C4-2B (cell line): ENCODE data around the gene ADARB2.

ENCODE experiments used
- H3K27ac ChIP-seq: fragments of 450-650 bp; 2 replicates; pipeline ENCODE4 v1.5.1; 2017
- ZFX ChIP-seq: fragments of 450-650 bp; IDR thresholded peaks from 2 replicates; pipeline ENCODE4 v1.6.1; 2017
- TF ChIP-seq, protein P1 (sequence below): fragments of 450-650 bp; conservative IDR thresholded peaks from 2 replicates; pipeline ENCODE4 v1.5.1; 2017; ENCODE audit warnings: mild to moderate bottlenecking

Gene ADARB2

DNA sequence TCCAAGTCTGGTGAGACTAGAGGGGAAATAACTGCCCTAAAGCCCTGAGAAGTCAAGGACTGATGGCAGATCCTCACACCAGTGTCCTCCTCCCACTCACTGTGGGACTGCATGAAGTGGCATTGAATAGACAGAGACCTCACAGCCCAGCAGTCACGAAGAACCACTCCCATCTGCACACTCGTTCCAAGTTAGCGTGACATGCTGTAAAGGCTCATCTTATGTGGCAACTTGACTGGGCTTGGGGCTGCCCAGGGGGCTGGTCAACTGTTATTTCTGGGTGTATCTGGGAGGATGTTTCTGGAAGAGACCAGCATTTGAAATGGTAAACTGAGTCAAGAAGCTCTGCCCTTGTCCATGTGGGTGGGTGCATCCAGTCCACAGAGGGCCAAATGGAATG lies 104.7 kb downstream of the ADARB2 start:
- TF ChIP-seq, protein P1, sequence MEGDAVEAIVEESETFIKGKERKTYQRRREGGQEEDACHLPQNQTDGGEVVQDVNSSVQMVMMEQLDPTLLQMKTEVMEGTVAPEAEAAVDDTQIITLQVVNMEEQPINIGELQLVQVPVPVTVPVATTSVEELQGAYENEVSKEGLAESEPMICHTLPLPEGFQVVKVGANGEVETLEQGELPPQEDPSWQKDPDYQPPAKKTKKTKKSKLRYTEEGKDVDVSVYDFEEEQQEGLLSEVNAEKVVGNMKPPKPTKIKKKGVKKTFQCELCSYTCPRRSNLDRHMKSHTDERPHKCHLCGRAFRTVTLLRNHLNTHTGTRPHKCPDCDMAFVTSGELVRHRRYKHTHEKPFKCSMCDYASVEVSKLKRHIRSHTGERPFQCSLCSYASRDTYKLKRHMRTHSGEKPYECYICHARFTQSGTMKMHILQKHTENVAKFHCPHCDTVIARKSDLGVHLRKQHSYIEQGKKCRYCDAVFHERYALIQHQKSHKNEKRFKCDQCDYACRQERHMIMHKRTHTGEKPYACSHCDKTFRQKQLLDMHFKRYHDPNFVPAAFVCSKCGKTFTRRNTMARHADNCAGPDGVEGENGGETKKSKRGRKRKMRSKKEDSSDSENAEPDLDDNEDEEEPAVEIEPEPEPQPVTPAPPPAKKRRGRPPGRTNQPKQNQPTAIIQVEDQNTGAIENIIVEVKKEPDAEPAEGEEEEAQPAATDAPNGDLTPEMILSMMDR = no peak
- TF ChIP-seq ZFX = no peak

DNA sequence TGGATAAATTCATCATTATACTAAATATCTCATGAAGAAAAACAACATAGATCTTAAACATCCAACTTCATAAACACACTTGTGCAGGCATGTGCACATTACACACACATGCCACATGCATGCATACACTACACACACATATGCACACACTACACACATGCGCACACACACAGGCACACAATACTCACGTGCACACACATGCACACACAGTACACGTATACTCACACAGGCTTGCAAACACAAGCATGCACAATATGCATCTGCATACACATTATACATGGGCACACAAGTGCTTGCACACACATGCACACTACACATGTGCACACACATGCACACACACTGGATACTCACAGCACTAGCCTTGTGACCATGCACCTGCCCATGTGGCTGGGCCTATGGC lies 105.2 kb downstream of the ADARB2 start:
- TF ChIP-seq, protein P1 = no peak
- TF ChIP-seq ZFX = no peak
- no peak overlapping the region for H3K27ac ChIP-seq

More for the DNA sequence above, 104.7 kb downstream of the ADARB2 start:
- no peak overlapping the region for H3K27ac ChIP-seq

DNA sequence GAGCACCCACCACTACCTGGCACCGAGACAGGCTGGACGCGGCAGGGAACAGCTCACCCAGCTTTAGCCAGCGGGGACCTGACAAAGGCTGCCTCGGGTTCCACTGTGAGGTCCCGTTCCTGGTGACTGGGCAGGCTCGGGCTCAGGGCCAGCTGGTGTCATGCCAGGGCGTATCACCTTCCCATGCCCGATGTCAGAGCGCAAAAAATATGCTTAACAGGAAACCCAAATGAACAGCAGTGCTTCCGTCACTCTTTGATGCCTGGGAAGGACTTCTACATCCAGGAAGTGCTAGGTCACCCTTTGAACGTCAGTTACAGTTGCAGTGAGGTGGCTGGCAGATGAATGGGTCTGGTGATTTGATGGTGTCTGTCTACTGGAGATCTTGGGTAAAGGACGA lies 106.0 kb downstream of the ADARB2 start:
- no peak overlapping the region for H3K27ac ChIP-seq
- TF ChIP-seq, protein P1 = no peak
- TF ChIP-seq ZFX = no peak

DNA sequence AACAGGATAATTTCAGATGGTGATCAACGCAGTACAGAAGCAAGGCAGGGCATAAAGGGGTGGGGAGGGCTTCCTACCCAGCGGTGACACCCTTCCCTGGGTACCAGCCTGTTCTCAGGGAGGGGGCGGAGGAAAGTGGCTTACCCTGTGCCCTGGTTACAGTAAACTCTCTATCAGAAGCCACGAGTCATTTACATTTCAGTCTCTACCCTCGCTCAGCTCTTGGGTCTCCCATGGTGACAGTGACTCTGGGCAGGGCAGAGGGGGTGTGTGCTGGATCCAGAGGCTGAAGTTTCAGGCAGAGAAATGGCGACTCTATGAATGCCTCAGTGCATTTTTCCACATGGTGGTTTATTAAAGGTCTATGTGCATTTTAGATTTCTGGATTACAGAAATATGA lies 107.0 kb downstream of the ADARB2 start:
- no peak overlapping the region for H3K27ac ChIP-seq
- TF ChIP-seq ZFX = no peak
- TF ChIP-seq, protein P1 = no peak

DNA sequence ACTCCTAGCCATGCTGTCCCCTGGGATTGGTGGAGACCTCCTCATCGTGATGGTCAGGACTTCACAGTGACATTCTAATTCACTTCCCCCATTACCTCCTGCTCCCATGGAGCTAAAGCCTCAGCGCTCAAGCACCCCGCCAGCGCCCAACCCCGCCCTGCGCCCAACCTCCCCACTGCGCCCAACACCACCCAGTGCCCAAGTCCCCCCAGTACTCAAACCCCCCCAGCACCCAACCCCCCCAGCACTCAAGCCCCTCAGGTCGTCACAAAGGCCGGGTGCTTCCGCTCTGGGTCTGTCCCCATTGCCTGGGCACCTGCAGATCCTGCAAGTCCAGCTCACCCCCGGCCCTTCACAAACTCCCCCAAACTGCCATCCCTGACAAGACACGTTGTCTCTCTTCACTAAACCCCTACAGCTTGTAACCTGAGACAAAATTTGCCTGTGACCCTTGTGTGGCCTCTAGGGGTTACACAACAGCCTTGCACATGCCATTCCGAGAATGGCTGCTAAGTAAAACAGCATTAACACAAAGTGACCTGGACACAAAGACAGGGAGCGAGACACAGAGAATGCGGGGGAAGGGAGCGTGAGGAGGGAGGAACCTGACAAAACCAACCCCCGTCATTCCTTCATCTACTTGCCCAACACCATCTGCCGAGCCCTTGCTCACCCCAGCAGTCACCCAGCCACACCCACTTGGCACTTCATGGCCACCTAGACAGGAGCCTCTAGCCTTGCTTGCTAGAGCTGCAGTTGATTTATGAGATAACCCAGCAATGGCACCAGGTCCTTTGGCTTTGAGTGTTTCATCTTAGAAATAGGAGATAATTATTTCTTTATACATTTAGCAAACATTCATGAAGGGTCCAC lies 107.8 kb downstream of the ADARB2 start:
- no peak for TF ChIP-seq ZFX
- TF ChIP-seq, protein P1 = no peak
- H3K27ac ChIP-seq = no peak overlapping the region

DNA sequence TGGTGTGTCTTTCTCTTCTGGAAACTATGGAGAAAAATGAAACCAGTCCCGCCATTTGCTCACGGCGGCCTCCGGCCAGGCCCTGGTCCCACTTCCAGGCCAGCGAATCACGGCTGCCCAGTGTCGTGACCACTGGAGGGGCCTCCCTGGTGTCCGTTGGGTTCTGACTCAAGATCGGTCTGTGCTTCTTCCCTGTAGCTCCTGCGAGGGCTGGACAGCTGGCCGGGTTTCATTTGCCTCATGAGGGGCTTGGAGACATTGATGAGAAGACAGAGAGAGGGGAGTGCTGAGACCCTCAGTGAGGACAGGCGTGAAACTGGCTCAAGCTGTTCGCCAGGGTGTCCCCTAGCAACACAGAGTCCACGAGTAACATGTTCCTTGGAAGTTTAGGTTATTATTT lies 108.6 kb downstream of the ADARB2 start:
- TF ChIP-seq ZFX = no peak
- TF ChIP-seq, protein P1 = no peak
- no peak overlapping the region for H3K27ac ChIP-seq

DNA sequence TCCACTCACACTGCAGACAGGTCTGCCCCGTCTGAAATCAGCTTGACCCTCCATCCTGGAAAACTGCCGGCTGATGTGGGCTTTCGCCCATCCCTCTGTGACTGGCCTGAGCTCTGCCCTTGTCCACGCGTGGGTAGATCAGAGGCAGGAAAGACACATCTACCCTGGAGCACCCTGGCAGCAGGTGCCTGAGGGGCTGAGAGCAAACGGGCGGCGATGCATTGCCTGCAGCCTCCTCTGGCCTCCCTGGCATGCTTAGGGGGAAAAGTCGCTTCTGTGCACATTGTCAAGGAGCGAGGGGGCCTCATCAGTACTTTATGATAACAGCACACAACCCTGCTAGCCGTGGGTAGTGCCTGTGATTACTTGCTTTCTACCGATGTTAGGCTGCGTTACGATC lies 109.4 kb downstream of the ADARB2 start:
- no peak overlapping the region for H3K27ac ChIP-seq
- no peak for TF ChIP-seq ZFX
- TF ChIP-seq, protein P1 = no peak
